H1 (cell line): ENCODE results near the gene NR5A2. TPM values are rescaled to one million over a fixed set of nuclear protein-coding genes. Genes with fewer than 3 reads are reported as not detected.

Experiments used
- CTCF ChIA-PET: fragments of 300-600 bp; sonication (Branson Sonifier 250); formaldehyde crosslinking; loops from one replicate; lab custom pipeline; 2021; ENCODE audit not compliant: partially characterized antibody; lab: Charles Lee
- POLR2A ChIA-PET: fragments of 300-600 bp; sonication (Branson Sonifier 250); formaldehyde crosslinking; loops from one replicate; lab custom pipeline; 2021; ENCODE audit warnings: inconsistent platforms; ENCODE audit not compliant: partially characterized antibody; lab: Charles Lee
- DNase-seq, 2 experiments: peaks; one replicate each; pipeline versions ENCODE4 v3.0.0 to v3.0.0-alpha.2; 2010 to 2022; ENCODE audit warnings: low spot score in 2 of 2, low read depth in 1 of 2, mixed read lengths in 1 of 2
- FAIRE-seq: peaks from 2 replicates; lab custom pipeline; 2011; peaks lifted over from hg19 to GRCh38; lab: Jason Lieb, UNC
- H2AFZ ChIP-seq: 2 replicates; pipeline ENCODE4 v1.8.1; 2012; ENCODE audit warnings: low read length, inconsistent platforms
- H2AK5ac ChIP-seq: 2 replicates; pipeline ENCODE4 v1.6.1; 2013; ENCODE audit warnings: low read depth, low read length
- H2BK120ac ChIP-seq: replicated peaks from 2 replicates; pipeline ENCODE3; 2013; ENCODE audit warnings: low read depth, low read length, inconsistent platforms
- H2BK12ac ChIP-seq: 2 replicates; pipeline ENCODE4 v1.6.1; 2013; ENCODE audit warnings: low read depth, low read length
- H2BK15ac ChIP-seq: 2 replicates; pipeline ENCODE4 v1.6.1; 2013; ENCODE audit warnings: low read length
- H2BK20ac ChIP-seq: 2 replicates; pipeline ENCODE4 v1.6.1; 2013; ENCODE audit warnings: low read length
- H2BK5ac ChIP-seq: 2 replicates; pipeline ENCODE4 v1.6.1; 2013; ENCODE audit warnings: low read depth, low read length
- H3K14ac ChIP-seq: 2 replicates; pipeline ENCODE4 v1.6.1; 2013; ENCODE audit warnings: inconsistent platforms; ENCODE audit not compliant: insufficient read length
- H3K18ac ChIP-seq: 2 replicates; pipeline ENCODE4 v1.6.1; 2013; ENCODE audit warnings: low read length; ENCODE audit errors: extremely low read depth
- H3K23ac ChIP-seq: 2 replicates; pipeline ENCODE4 v1.6.1; 2013; ENCODE audit warnings: inconsistent platforms; ENCODE audit not compliant: insufficient read length
- H3K23me2 ChIP-seq: 2 replicates; pipeline ENCODE4 v1.6.1; 2013; ENCODE audit warnings: low read depth, low read length
- H3K27ac ChIP-seq: 2 replicates; pipeline ENCODE4 v1.6.1; 2011; ENCODE audit warnings: low read depth, low read length, inconsistent platforms
- H3K27me3 ChIP-seq, 4 experiments: replicated peaks in 1 of 4; 1 replicate in 1 of 4; 2 replicates in 3 of 4; pipeline versions ENCODE4 v1.6.1 to v1.8.1; 2011 to 2013; ENCODE audit warnings: low read length in 3 of 4, mild to moderate bottlenecking in 3 of 4, inconsistent platforms in 2 of 4, mixed read lengths in 2 of 4, moderate library complexity in 1 of 4; ENCODE audit not compliant: control insufficient read depth in 3 of 4, insufficient read depth in 3 of 4; ENCODE audit errors: extremely low read depth in 1 of 4
- H3K36me3 ChIP-seq, 4 experiments: 2 replicates each; pipeline versions ENCODE4 v1.6.1 to v1.8.1; 2011 to 2013; ENCODE audit warnings: mild to moderate bottlenecking in 4 of 4, low read length in 3 of 4, moderate library complexity in 2 of 4, control low read depth in 1 of 4, inconsistent platforms in 1 of 4; ENCODE audit not compliant: insufficient read depth in 4 of 4, control insufficient read depth in 2 of 4
- H3K4ac ChIP-seq: replicated peaks from 2 replicates; pipeline ENCODE3; 2013; ENCODE audit warnings: low read length, low read depth, mixed read lengths, inconsistent platforms; ENCODE audit not compliant: insufficient read length
- H3K4me1 ChIP-seq, 4 experiments: replicated peaks in 1 of 4; 1 replicate in 1 of 4; 2 replicates in 3 of 4; pipeline versions ENCODE4 v1.6.1 to v1.8.1; 2011 to 2013; ENCODE audit warnings: low read length in 3 of 4, inconsistent platforms in 2 of 4, mixed read lengths in 1 of 4; ENCODE audit not compliant: insufficient read depth in 4 of 4, control insufficient read depth in 3 of 4
- H3K4me2 ChIP-seq, 2 experiments: 2 replicates each; pipeline versions ENCODE4 v1.6.1 to v1.8.1; 2011 to 2013; ENCODE audit warnings: low read depth in 2 of 2, low read length in 2 of 2, control low read depth in 1 of 2, inconsistent platforms in 1 of 2, mild to moderate bottlenecking in 1 of 2; ENCODE audit not compliant: insufficient read depth in 1 of 2
- H3K4me3 ChIP-seq, 4 experiments: fragments of 200-600, 300-600 bp in 1 of 4; sonication (generic), shearing (Covaris generic), sonication (Bioruptor Twin) in 1 of 4; 2 replicates each; pipeline versions ENCODE4 v1.5.1 to v1.8.1; 2011 to 2016; ENCODE audit warnings: low read length in 4 of 4, low read depth in 3 of 4, control low read depth in 2 of 4, inconsistent platforms in 2 of 4, mild to moderate bottlenecking in 2 of 4, mixed read lengths in 1 of 4, moderate library complexity in 1 of 4; ENCODE audit not compliant: insufficient read depth in 2 of 4; ENCODE audit errors: extremely low read depth in 1 of 4
- H3K56ac ChIP-seq: replicated peaks from 2 replicates; pipeline ENCODE3; 2013; ENCODE audit warnings: low read depth, mild to moderate bottlenecking, mixed read lengths, low read length, inconsistent platforms; ENCODE audit not compliant: insufficient read length
- H3K79me1 ChIP-seq: 2 replicates; pipeline ENCODE4 v1.6.1; 2013; ENCODE audit warnings: low read depth, low read length, control low read depth
- H3K79me2 ChIP-seq, 2 experiments: 2 replicates each; pipeline versions ENCODE4 v1.6.1 to v1.8.1; 2012 to 2013; ENCODE audit warnings: low read length in 2 of 2, mild to moderate bottlenecking in 2 of 2, inconsistent platforms in 1 of 2; ENCODE audit not compliant: insufficient read depth in 2 of 2, control insufficient read depth in 1 of 2
- H3K9ac ChIP-seq, 4 experiments: replicated peaks in 1 of 4; 1 replicate in 1 of 4; 2 replicates in 3 of 4; pipeline versions ENCODE4 v1.6.1 to v1.8.1; 2011 to 2013; ENCODE audit warnings: low read depth in 3 of 4, low read length in 3 of 4, control low read depth in 2 of 4, mild to moderate bottlenecking in 2 of 4, moderate library complexity in 2 of 4, inconsistent platforms in 1 of 4; ENCODE audit errors: extremely low read depth in 1 of 4
- H3K9me3 ChIP-seq, 2 experiments: 2 replicates each; pipeline versions ENCODE4 v1.6.1 to v1.8.1; 2012 to 2013; ENCODE audit warnings: mild to moderate bottlenecking in 2 of 2, moderate library complexity in 2 of 2, control low read depth in 1 of 2, inconsistent platforms in 1 of 2, low read depth in 1 of 2, low read length in 1 of 2, mixed read lengths in 1 of 2; ENCODE audit not compliant: insufficient read depth in 2 of 2
- H4K20me1 ChIP-seq, 2 experiments: replicated peaks in 1 of 2; 2 replicates each; pipeline versions ENCODE3 to v1.8.1; 2011 to 2013; ENCODE audit warnings: inconsistent platforms in 2 of 2, low read length in 2 of 2, mild to moderate bottlenecking in 1 of 2; ENCODE audit not compliant: insufficient read depth in 2 of 2, control insufficient read depth in 1 of 2
- H4K5ac ChIP-seq: 2 replicates; pipeline ENCODE4 v1.6.1; 2013; ENCODE audit warnings: low read length, low read depth, mixed read lengths, inconsistent platforms; ENCODE audit not compliant: insufficient read length
- H4K8ac ChIP-seq: 2 replicates; pipeline ENCODE4 v1.8.0; 2013; ENCODE audit warnings: mild to moderate bottlenecking, moderate library complexity, low read length, inconsistent platforms; ENCODE audit not compliant: insufficient read depth; ENCODE audit errors: extremely low read depth
- H4K91ac ChIP-seq: replicated peaks from 2 replicates; pipeline ENCODE3; 2013; ENCODE audit warnings: low read length, mixed read lengths, inconsistent platforms; ENCODE audit not compliant: insufficient read length
- BRCA1 ChIP-seq: IDR thresholded peaks from 2 replicates; pipeline ENCODE4 v1.6.1; 2012; ENCODE audit warnings: low read depth, low read length, improper control_type of control experiment
- CEBPB ChIP-seq: IDR thresholded peaks from 2 replicates; pipeline ENCODE4 v1.6.1; 2012; ENCODE audit warnings: low read depth, low read length
- SUZ12 ChIP-seq: fragments of 200-600 bp; sonication (generic); IDR thresholded peaks from 2 replicates; pipeline ENCODE4 v1.6.1; 2012; ENCODE audit warnings: mild to moderate bottlenecking, inconsistent platforms, low read length, moderate library complexity, mixed read lengths
- WGBS, 2 experiments: shearing (Covaris generic) in 1 of 2; methylation state at CpG; one replicate each; pipeline versions ENCODE4 v1.1.6 to v1.1.7; 2013 to 2015; ENCODE audit warnings: low lambda C conversion rate in 2 of 2, mixed read lengths in 2 of 2, inconsistent platforms in 1 of 2, low coverage in 1 of 2, missing lambda C conversion rate in 1 of 2; ENCODE audit not compliant: insufficient replicate concordance in 2 of 2, insufficient coverage in 1 of 2, insufficient read length in 1 of 2; ENCODE audit errors: extremely low coverage in 1 of 2, missing lambda C conversion rate in 1 of 2; 5-methylcytosine and 5-hydroxymethylcytosine counted together
- polyA plus RNA-seq, 7 experiments: library from polyadenylated mRNA; depleted of rRNA in 3 of 7; stranded (reverse) in 5 of 7; unstranded in 2 of 7; fragments of >200 nt in 5 of 7; fragments of 200-250 nt in 2 of 7; gene quantifications; 1 replicate in 5 of 7; 2 replicates in 1 of 7; 4 replicates in 1 of 7; pipeline versions ENCODE4 v1.2.1 to v1.2.3, GENCODE V29; 2011 to 2013; ENCODE audit warnings: missing spikeins in 2 of 7, mixed read lengths in 2 of 7
- total RNA-seq: library from RNA; stranded (reverse); fragmentation: NEBNext Ultra II Directional; extraction: Animal tissue kit (Norgen Biotek cat#: 25700); gene quantifications from 2 replicates; pipeline ENCODE4 v1.2.1, GENCODE V29; 2021

Gene NR5A2
- total and polyA plus RNA-seq, 2 of the 8 experiments (the other 6 are each of a cell fraction or from before 2014, with no cell fraction given): 1.7 to 11.6 TPM

DNA sequence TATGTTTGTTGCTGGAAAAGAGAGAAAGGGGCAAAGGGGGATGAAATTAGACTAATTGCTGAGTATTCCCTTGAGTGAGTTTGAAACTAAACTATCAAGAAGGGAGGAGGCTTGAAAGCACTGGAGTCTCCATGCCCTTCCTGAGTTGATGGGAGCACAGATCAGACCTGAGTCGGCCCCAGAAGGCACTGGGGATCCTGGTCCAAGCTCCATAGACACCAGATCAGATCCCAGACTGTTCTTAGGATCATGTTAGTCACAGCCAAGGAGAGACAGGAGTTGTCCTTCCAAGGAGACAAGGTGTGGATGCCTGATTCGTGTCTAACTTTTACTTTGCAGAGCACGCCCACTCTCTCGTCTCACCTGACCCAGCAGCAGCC lies 152.3 kb downstream of the NR5A2 start:
- no peak overlapping the region for H2AFZ ChIP-seq
- H3K4me2 ChIP-seq: no peak overlapping the region

More for the DNA sequence above, 152.3 kb downstream of the NR5A2 start:
- Histone ChIP-seq H3K14ac (no peak overlapping the region), H4K91ac (peak overlapping the region; percentile 26), H4K5ac (no peak overlapping the region), H3K23ac (no peak overlapping the region), H3K79me2 (no peaks in the 10 kb centered on the region), H3K9ac (no peak overlapping the region), H2BK12ac (no peak overlapping the region), H3K27me3 (no peaks in the 10 kb centered on the region), H3K23me2 (no peaks in the 10 kb centered on the region), H2AK5ac (no peak overlapping the region), H2BK5ac (no peak overlapping the region), H4K20me1 (no peaks in the 10 kb centered on the region), H3K27ac (no peak overlapping the region), H2BK20ac (no peak overlapping the region), H3K18ac (0 out of 2 replicates have a peak overlapping the region, but pooled peaks have one; percentile 49), H4K8ac (no peak overlapping the region), H3K4ac (no peak overlapping the region), H3K79me1 (no peaks in the 10 kb centered on the region), H3K4me1 (no peaks in the 10 kb centered on the region), H3K4me3 (no peak overlapping the region), H2BK15ac (no peak overlapping the region), H3K36me3 (no peaks in the 10 kb centered on the region), H2BK120ac (no peak overlapping the region), H3K9me3 (peaks cover under 1 to 3% of the 10 kb centered on the region in 2 experiments; a peak in 2 of 4 replicates), H3K56ac (no peak overlapping the region)
- POLR2A ChIA-PET: no interaction called here
- no peak for TF ChIP-seq SUZ12
- no peak for TF ChIP-seq CEBPB
- TF ChIP-seq BRCA1: no peak
- DNase-seq: no peak
- CTCF ChIA-PET: interaction anchor here (0.7 kb wide), 1 partner anchor 142 kb away, joined by 3 read pairs; no protein-coding TSS in a partner anchor
- 90% methylated on average over 4 of the region's 4 CpGs; no CpG with 5 or more reads in 1 of the 2 experiments for WGBS, 2 experiments
- no peak for FAIRE-seq
